VCaP (cell line): ENCODE data around the gene FRMPD2.

ENCODE experiments used
- H3K27ac ChIP-seq: fragments of 450-650 bp; 2 replicates; pipeline ENCODE4 v1.5.1; 2017
- TF ChIP-seq, protein P1 (sequence below): fragments of 450-650 bp; conservative IDR thresholded peaks from 2 replicates; pipeline ENCODE4 v1.5.1; 2017; ENCODE audit warnings: mild to moderate bottlenecking, moderate library complexity

The FRMPD2 gene

DNA sequence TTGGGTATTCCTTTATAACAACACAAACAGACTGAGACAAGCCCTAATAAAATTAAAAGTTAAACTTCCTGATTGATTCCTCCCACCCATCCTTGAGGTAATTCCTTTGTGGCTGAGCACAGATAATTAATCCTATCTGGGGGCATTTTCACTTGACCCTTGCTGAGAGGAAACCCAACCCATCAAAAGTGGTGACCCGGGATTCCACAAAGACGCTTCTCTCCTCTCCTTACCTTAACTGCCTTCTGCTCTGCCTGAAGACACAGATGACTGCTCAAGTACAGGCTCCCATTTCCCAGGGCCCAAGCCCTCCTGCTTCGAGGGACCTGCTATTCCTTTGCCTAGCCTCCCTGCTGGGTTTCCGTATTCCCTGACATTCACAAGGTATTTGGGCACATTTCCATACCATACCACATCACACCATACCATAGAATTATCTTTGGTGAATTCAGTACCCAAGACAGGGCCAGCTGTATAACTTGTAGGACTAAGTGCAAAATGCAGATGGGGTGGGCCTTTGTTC lies 22.1 kb upstream of the FRMPD2 start:
- TF ChIP-seq, protein P1, sequence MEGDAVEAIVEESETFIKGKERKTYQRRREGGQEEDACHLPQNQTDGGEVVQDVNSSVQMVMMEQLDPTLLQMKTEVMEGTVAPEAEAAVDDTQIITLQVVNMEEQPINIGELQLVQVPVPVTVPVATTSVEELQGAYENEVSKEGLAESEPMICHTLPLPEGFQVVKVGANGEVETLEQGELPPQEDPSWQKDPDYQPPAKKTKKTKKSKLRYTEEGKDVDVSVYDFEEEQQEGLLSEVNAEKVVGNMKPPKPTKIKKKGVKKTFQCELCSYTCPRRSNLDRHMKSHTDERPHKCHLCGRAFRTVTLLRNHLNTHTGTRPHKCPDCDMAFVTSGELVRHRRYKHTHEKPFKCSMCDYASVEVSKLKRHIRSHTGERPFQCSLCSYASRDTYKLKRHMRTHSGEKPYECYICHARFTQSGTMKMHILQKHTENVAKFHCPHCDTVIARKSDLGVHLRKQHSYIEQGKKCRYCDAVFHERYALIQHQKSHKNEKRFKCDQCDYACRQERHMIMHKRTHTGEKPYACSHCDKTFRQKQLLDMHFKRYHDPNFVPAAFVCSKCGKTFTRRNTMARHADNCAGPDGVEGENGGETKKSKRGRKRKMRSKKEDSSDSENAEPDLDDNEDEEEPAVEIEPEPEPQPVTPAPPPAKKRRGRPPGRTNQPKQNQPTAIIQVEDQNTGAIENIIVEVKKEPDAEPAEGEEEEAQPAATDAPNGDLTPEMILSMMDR: no peak
- peak overlapping the region; percentile 61 for H3K27ac ChIP-seq

DNA sequence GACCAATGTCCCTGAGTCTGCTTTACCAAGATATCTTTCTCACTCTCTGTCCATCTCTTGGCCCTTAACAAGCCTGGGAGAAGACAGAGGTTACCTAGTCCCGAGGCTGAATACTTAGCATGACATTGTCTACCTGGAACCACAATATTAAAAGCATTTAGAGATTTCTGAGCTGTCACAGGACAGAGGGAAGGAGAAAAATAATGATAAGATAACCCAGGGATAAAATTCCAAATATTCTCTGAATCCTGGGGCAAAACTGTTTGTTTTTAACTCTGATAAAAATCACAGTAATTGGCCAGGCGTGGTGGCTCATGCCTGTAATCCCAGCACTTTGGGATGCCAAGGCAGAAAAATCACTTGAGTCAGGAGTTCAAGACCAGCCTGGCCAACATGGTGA lies 19.9 kb upstream of the FRMPD2 start:
- no peak overlapping the region for H3K27ac ChIP-seq
- TF ChIP-seq, protein P1: no peak

DNA sequence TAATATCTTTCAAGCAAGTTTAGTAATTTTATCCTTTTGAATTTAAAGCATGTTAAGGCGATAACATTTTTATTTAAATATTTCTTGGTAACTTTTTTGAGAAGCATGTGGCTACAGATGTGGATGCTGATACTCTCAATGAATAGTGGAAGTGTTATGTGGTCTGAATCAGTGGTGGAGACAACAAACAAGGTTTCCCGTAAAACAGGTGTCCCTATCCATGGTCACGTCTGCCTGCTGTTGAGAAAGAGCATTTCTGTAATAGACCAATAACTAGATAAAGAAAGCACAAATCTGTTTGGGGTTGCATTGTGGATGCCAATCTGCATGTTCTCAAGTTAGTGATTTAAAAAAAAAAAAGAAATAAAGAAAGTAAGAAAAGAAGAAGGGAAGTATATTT lies 18.1 kb upstream of the FRMPD2 start:
- TF ChIP-seq, protein P1: no peak
- no peak overlapping the region for H3K27ac ChIP-seq

DNA sequence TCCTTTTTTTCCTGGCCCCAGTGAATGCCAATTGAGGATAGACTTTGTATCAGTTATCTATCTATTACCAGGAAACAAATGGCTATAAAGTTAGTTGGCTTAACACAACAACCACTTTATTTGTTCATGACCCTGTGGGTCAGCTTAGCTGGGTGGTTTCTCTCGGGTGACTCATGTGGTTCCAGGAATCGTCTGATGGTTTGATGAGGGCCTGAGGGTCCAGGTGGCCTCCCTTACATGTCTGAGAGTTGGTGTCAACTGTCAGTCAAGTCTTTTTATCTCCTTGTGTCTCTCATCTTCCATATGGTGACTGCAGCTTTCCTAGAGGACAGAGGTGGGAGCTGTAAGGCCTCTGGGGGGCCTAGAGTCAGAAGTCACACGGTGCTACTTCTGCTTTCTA lies 16.7 kb upstream of the FRMPD2 start:
- TF ChIP-seq, protein P1: no peak
- H3K27ac ChIP-seq: no peak overlapping the region

DNA sequence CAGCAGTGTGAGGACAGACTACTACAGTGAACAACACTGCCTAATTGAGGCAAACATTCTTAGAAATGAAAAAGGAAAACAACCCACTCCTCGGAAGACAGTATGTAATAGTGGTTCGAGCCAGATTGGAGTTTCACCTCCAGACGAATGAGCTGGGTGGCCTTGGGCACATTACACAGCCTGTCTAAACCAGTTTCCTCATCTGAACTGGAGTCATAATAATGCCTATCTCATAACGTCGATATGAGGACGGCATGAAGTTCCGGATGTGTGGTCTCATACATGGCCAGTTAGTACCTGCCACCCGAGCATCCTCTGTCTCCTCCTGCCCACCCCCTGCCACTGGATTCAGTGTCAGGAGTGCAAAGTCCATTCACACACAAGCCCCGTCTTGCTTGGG lies 15.8 kb upstream of the FRMPD2 start:
- H3K27ac ChIP-seq: peak overlapping the region; percentile 94; the same call in 1 of the 2 replicates
- TF ChIP-seq, protein P1: no peak

DNA sequence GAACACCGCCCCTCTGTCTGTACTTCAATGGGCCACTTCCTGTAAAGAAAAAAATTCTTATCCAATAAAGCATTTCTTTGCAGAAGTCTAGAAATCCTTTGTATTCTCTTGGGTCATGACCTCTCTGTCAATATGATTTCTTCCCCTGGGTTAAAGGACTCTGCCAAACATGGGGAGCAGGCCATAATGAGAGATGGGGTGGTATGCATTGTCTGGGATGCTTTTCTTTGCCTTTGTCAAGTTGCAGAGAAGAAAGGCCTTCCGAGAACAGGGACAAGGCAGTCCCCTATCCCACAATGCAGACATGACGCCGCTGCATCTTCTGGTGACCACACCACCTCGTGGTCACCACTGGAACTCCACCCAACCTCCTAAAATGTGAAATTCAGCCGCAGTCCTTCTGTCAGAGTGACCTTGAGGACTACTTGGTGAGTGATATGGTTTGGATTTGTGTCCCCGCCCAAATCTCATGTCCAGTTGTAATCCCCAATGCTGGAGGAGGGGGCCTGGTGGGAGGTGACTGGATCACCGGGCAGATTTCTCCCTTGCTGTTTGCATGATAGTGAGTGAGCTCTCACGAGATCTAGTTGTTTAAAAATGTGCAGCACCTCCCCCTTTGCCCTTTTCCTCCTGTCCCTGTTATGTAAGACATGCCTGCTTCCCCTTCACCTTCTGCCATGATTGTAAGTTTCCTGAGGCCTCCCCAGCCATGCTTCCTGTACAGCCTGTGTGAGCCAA lies 15.2 kb upstream of the FRMPD2 start:
- peak overlapping the region; percentile 94 for H3K27ac ChIP-seq
- TF ChIP-seq, protein P1: peak; percentile 94

DNA sequence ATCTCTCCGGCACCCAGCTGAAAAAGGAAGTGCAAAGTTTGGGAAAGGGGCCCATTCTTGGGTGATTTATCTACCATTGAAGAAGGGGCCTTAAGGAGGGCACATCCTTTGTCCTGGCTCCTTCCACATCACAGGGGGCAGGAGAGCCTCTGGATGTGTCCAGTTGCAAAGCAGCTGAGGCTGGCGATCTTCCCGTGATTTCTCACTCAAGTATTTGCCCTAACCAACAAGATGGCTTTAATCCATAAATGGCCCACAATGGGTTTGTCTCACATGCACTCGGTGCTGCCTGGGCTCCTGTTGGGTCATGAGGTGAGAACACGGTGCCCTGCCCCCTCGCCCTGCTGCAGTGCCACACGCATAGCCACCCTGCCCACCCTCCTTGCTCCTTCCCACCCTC lies 14.2 kb upstream of the FRMPD2 start:
- H3K27ac ChIP-seq: peak overlapping the region; percentile 94

More for the DNA sequence above, 14.2 kb upstream of the FRMPD2 start:
- TF ChIP-seq, protein P1: no peak
